ENCODE measurements around the gene KRT23.

DNA sequence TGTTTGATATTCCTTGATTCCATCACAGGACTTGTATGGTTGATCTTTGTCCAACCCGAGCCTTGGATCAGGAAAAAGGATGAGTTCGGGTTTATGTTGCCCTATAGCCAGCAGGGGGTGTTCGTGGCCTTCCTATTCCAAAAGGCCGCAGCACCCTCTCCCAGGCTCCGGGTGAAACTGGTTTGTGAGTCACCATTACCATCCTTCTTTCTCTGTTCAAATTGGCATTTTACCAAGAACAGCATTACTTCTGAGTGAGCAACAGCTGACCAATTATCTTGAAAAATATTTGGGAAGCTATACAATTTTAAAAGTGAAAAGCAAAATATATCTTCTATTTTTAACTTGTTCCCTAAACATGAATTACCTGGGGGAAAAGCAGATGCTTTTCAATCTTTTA is 28.1 kb downstream of the KRT23 start:
- TF ChIP-seq ZNF274 (IDR thresholded peaks at IDR 0.05; ENCODE audit: low read depth, low read length) (no peak), YY1 (IDR thresholded peaks at IDR 0.05; ENCODE audit: insufficient read depth, insufficient read length) (no peak)
